Left colon (tissue), 2 donors: ENCODE measurements around the gene ANKRD60. TPM values are rescaled to one million over a fixed set of nuclear protein-coding genes. Genes with fewer than 3 reads are reported as not detected.

ENCODE experiments used
- ATAC-seq: fragments of 200-7000 bp; cut with Tn5 transposase; one replicate; pipeline ENCODE4 v1.9.1; 2020; ENCODE audit warnings: mild to moderate bottlenecking, moderate library complexity
- DNase-seq, 2 donors: peaks; one replicate each; pipeline ENCODE4 v3.0.0-alpha.2; 2020
- intact Hi-C, 2 donors: fragments of 100-400 bp; cut with DNase I in 1 of 2; cut with micrococcal nuclease in 1 of 2; formaldehyde crosslinking; loops; one replicate each; pipeline versions ENCODE4 v1.11.2 to v1.14.0; 2022; cut with DNase I, micrococcal nuclease
- long read RNA-seq: library from polyadenylated mRNA; unstranded; transcript quantifications from one replicate; pipeline ENCODE4 v2.0.0, GENCODE V29; 2021
- total RNA-seq, 2 donors: library from RNA; stranded (reverse); fragmentation: NEBNext Ultra II Directional; extraction: Animal tissue kit (Norgen Biotek cat#: 25700); gene quantifications; one replicate each; pipeline ENCODE4 v1.2.1, GENCODE V29; 2021
- donor health status: DM: no; HTN: no; CAD: no.
- donor health status: DM: yes; HTN: yes; CAD: no.

The ANKRD60 gene, protein sequence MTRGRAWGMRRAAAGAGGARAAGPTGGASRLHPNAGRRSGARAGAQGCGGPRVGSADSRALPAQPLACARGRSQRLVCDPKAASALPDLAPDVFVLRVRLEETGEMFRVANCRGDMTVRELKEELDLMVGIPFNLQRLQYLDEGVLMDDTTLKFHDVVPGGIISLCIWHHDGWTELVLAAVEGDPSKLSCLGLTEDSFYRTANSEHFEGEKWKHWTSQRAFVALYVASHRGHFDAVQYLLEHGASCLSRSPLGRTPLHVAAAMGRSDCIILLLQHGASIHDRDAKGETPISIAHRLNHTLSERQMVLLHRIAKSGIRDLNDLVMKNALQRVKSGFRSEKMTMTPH
- not detected for total RNA-seq
- long read RNA-seq, result 0 reads

- no peak for DNase-seq
- intact Hi-C loops, result no loop called here
- peak; percentile 50 for ATAC-seq
These were observed at the start of gene ANKRD60 for GRCh38 chr20:58228484-58229197. Gene ANKRD60, minus strand, starts transcription at chr20:58228653. Its CDS starts 0 bp downstream, at chr20:58228653.

DNA sequence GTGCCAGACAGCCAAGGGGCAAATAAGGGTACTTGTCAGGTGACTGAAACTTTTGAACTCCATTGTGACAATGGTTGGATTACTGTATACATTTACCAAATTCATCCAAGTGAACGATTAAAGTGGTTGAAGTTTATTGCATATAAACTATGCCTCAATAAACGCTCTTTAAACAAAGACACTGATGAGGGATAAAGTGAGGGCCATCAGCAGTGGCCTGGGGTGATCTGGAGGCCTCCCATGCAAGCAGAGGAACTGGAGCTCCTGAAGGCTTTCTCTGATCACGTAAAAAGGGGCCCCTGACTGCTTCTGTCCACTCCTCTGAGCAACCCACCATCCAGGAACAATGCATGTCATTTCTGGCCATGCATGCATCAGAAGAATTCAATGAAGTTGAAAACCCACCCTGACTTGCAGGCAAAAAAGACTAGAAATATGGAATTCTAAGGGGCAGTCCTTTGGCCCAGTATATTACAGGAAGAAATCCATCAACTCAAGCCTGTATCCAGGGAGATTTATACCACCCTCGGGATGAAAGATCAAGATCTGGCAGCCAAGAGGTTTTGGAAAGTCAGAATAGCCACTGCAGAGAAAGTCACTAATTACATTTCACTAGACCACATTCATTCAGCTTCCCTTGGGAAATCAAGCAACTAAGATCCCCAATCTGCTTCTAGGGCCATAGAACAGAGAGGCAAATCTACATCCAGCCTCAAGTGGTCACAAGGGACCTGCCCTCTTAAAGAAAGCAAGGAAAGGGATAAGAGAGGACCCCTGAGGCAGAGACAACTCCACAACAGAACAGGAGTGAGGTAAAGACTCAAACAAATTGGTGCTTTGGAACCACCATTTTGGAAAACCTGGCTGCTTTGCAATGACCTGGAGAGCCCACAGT is 49.4 kb upstream of the ANKRD60 start:
- intact Hi-C loops, result no loop called here
- DNase-seq (no peak), ATAC-seq (peak; percentile 62)

DNA sequence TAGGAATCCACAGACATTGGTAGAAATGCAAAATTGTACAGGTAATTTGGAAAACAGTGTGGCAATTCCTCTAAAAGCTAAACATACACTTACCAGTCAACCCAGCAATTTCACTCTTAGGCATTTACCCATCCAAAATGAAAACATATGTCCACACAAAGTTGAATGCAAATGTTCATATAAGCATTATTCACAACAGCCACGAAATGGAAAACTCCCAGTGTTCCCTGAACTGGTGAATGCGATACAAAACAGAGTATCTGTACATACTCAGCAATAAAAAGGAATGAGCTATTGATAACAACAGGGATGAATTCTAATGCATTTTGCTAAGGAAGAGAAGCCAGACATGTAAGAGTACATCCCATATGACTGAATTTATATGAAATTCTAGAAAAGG is 48.7 kb upstream of the ANKRD60 start:
- DNase-seq (no peak), ATAC-seq (no peak)
- intact Hi-C loops, result no loop called here

- ATAC-seq (no peak), DNase-seq (no peak)
- intact Hi-C loops, result no loop called here
These were observed 45.9 kb upstream of the ANKRD60 start for GRCh38 chr20:58274384-58274783.

GRCh38 chr20:58271606-58272351 is 43.3 kb upstream of the ANKRD60 start:
- intact Hi-C loops, result no loop called here
- DNase-seq, result no peak
- ATAC-seq, result no peak

DNA sequence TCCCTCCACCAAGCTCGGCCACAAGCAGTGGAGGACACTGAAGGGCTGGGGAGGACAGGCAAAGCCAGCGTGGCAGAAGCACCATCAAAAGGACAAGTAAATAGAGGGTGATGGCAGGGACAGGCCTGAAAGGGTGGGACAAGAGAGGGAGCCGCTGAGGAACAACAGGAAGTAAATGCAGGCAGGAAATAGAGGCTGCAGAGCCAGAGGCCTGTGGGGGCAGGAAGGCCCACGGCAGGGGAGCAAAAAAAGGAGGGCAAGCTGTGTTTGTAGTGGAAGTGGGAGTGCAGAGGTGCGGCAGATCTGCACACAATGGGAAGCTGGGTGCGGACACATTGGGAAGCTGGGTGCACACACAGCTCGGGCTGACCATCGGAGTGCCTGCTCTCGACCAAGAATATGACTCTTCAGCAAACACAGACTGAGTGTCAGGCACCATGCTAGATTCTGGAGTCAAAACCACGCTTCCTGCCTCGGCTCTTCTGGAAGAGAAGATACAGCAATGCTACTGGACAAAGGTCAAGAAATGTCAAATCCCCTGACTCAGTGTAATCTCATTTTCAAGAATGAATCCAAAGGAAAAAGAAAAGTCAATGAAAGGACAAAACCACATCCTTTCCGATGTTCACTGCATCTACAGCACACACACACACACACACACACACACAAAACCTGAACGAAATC is 40.6 kb upstream of the ANKRD60 start:
- intact Hi-C loops, result no loop called here
- DNase-seq, result no peak

DNA sequence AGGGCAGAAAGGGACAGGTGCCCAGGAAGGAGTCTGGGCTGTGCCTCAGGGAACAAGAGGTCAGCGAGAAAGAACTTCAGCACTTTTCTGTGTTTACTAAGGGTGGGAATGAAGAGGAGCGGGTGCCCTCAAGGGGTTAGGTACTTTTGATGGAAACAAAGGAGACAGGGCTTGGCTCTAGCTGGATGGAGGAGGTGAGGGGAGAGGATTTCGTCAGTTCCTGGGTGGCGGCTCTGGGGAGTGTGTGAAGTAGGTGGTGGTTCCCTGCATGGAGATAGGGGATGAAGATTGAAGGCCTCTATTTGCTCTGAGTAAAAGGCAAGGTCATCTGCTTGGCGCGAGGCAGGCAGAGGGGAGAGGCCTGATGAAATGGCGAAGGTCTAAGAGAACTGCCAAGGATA is 40.0 kb upstream of the ANKRD60 start:
- ATAC-seq (peak; percentile 81), DNase-seq (peak in 1 of 2 donors; percentile 42)
- intact Hi-C loops, result no loop called here

More for the DNA sequence above, 40.6 kb upstream of the ANKRD60 start:
- peak; percentile 12 for ATAC-seq

- peak; percentile 35 for ATAC-seq
- intact Hi-C loops, result no loop called here
- DNase-seq, result no peak
These were observed 39.1 kb upstream of the ANKRD60 start for GRCh38 chr20:58267389-58268215.

DNA sequence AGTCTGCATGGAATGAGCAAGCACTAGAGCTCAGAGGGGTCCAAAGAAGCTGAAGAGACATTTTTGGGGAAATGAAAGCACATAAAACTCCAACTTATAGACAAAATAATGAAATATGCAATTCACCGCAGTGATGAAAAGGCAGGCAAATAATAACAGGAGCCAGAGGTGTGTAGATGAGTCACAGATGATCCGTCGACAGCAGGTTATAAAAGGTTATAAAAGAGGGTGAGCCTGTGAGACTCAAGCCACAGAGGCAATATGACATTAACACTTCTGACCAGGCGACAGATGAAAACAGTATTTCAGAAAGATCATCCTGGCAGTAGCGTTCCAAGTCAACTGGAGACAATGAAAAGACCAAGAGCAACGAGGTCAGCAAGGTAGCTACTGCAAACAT is 35.8 kb upstream of the ANKRD60 start:
- intact Hi-C loops, result no loop called here
- ATAC-seq (peak; percentile 84), DNase-seq (no peak)

DNA sequence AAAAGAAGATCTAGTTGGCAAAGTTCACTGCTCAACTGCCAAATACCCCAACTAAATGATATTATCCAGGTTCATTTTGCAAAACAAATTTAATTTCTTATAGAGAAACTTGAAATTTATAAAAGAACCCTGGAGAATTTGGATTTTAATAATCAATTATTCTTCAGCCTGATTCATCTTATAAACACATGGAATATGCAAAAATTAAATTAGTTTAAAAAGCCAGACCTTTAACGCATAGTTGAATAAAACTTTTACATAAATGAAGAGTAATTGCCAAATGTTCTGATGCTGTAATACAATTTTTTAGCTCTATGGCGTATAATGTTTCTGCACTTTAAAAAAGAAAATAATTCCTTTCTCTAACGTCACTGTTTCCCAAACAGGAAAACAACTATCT is 33.2 kb upstream of the ANKRD60 start:
- ATAC-seq (no peak), DNase-seq (no peak)
- intact Hi-C loops, result no loop called here

DNA sequence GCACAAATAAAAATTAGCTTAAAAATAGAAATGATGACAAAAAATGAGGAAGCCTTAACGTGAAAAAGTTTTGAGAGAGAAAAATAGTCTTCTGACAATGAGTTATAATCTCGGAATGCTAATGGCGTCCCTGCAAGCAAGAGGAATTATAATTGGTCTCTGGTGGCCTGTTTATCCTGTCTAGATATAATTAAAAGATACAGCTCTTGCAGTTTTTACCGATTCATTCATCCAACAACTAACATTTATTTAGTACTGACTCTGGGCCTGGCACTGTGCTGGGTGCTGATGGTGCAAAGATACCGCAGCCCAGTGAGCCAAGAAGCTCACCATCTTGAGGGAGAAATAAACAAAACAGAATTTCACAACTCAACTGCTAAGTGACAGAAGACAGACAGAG is 31.6 kb upstream of the ANKRD60 start:
- DNase-seq, result no peak

GRCh38 chr20:58256842-58257241 is 28.4 kb upstream of the ANKRD60 start:
- intact Hi-C loops, result no loop called here
- no peak for ATAC-seq
- no peak for DNase-seq

More for the DNA sequence above, 31.6 kb upstream of the ANKRD60 start:
- intact Hi-C loops, result no loop called here
- ATAC-seq, result no peak

GRCh38 chr20:58256307-58256706 is 27.9 kb upstream of the ANKRD60 start:
- ATAC-seq (no peak), DNase-seq (no peak)
- intact Hi-C loops, result no loop called here

DNA sequence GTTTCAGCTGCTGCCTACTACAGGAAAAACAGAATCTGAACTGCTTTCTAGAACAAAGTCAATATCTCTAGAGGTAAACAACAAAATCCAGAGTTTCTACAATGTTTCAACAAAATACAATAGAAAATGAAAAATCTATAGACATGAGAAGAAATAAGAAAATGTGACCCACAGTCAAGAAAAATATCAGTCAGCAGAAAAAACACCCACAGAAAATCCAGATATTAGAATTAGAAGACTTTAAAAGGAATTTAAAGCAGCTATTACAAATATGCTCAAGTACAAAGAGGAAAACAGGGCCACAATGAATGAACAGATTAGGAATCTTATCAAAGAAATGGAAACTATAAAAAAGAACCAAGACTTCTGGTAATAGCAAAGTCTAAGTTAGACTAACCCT is 26.4 kb upstream of the ANKRD60 start:
- ATAC-seq, result no peak
- DNase-seq, result no peak
- intact Hi-C loops, result no loop called here

DNA sequence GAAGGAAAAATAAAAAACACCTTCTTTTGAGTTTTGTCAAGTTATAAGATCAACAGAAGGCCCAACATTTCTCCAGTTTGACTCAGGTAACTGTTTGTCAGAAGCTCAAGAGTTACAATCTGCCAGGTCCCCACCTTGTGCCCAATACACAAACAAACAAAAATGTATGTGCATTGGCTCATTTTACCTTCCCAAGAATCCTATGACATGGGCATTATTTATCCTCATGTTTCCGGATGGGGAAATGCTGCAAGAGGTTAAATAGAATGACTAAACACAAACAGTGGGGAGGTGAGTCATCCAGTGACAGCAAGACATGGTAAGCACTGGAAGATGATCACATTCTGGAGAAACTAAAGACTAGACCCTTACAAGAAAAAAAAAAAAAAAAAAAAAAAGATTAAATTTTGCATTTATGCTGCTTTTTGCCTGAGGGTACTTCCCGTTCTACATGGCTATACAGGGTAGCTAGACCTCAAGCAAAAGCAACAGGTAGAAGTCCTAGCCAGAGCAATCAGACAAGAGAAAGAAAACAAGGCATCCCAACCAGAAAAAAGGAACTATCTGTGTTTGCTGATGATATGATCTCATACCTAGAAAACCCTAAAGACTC is 23.6 kb upstream of the ANKRD60 start:
- DNase-seq (no peak), ATAC-seq (peak; percentile 76)
- intact Hi-C loops, result no loop called here

DNA sequence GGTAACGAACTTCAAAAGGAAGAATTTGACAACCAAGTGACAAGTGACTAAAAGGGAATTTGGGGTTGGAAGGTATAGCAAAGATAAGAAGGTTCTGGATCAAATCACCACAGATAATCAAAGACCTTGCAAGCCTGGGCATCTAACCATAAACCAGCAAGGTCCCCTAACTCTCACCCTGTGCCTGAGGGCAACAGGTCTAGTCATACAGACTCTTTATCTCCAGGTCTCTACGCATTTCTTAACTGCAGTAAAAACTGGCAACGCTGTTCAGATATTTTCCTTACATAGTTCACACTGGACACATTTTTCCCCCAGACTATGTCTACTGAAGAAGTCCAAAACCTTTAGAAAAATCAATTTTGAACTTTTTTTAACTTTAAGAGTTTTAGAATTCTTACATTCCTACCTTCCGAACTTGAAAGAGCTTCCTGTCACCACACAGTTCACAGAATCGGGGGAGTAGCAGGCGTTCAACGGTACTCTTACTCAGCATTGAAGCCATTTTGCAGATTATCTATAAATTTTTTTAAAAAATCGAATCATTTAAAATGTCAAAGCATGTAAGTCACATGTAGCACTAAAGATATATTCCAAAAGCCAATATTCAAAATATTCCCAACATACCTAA is 23.0 kb upstream of the ANKRD60 start:
- DNase-seq (no peak), ATAC-seq (no peak)
- intact Hi-C loops, result no loop called here
